GM19467 (cell line): ENCODE measurements around the gene CCDC97.
"Not testable (repeated sequence)": the region's sequence is repeated elsewhere in the genome, so short reads cannot be mapped to it uniquely, and the experiment has no call there.

ENCODE experiments used
- ATAC-seq: cut with Tn5 transposase; IDR thresholded peaks from one replicate; pipeline ENCODE4 v1.9.1; 2021; ENCODE audit warnings: mild to moderate bottlenecking, moderate library complexity; ENCODE audit not compliant: unreplicated experiment

The CCDC97 gene

DNA sequence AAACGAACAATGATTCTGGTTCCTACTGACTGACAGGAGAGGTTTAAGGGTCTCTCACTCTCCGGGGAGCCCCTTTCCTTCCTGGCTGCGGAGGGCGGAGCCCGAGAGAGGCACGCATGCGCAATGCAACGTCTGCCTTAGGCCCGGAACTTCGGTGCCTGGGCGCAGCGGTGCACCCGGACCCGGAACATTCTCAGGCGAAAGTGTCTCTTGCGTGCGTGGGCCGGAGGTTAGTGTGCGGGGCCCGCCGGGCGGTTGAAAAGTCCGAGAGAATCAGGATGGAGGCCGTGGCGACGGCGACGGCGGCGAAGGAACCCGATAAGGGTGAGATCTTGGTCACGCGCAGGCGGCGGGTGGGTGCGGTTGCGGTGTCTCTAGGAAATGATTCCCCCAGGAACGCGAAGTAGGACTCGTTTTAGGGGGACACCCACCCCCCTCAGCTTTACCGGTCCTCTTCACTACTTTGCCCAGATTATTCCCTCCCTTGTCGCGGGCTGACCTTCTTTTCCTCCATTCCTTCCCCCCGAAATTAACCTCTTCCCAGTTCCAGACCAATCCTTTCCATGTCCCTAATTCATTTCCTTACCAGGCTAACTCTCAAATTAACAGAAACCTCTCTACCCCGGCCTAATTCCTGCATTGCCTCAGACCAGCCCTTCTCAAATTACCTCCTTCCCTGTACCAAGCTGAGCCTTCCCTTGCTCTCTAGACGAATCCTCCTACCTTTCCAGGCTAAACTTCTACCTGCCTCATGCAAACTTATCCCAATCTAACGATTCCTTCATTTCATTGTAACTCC lies at the start of gene CCDC97:
CCDC97 (plus strand) TSS at position 140 of the 799 bp plus-strand sequence; CDS start at position 279, 139 bp downstream.
- ATAC-seq, result peak; percentile 65

DNA sequence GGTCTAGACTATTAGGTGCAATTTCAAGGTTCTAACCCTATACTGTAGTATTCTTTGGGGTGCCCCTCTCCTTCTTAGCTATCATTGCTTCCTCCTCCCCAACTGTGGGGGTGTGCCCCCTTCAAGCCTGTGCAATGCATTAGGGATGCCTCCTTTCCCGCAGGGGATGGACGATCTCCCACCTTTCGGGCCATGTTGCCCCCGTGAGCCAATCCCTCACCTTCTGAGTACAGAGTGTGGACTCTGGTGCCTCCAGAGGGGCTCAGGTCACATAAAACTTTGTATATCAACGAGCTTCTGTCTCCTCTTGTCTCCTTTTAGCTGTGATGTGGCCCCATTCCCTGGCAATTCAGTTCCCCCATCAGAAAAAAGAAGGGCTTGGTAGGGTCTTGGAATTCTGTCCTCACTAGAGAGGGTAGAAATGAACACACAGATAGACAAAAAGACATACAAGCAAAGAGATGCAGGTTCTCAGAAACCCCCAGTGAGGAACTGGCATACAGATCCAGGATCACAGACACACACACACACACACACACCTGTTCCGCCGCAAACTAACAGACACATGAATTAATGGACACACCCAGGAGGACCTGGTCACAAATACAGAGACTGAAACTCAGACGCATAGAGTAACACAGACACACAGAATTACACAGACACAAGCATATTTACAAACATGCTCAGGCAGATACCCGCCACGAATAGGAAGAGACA lies 48.3 kb upstream of the CCDC97 start:
- no peak for ATAC-seq

DNA sequence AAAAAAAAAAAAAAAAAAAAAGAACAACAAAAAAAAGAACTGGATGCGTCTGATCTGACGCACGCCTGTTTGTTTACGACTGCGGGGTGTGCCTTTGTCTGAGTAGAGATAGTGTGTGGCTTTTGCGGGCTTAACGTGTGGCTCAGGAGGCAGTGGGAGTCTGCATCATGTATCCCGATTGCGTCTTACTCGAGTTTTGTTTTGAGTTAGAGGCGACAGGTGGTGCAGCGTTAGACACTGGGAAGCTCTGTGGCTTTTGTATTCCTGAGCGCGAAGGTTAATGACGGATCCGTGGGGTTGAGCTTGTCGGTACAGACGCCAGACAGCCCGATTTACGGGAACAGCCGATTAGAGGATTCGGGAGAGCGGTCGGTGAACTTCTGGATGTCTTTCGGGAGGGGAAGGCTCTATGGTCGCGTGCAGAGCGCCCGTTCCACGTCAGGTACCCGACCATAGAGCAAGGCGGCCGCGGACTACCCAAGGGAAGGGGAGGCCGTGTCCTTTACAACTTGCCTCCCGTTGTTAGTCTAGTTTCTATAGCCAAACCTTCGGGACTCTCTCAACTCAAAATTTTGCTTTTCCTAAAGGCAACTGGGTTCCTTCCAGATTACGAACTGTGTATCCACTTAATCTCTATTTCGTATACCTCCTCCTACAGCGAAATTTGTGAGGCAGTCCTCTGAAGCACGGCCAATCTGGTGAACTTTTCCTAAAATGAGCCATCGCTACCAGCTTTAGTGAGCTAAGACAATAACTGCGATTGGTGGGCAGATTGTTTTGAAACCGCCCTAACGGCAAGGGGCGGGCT lies 46.7 kb upstream of the CCDC97 start:
- peak; percentile 22 for ATAC-seq

DNA sequence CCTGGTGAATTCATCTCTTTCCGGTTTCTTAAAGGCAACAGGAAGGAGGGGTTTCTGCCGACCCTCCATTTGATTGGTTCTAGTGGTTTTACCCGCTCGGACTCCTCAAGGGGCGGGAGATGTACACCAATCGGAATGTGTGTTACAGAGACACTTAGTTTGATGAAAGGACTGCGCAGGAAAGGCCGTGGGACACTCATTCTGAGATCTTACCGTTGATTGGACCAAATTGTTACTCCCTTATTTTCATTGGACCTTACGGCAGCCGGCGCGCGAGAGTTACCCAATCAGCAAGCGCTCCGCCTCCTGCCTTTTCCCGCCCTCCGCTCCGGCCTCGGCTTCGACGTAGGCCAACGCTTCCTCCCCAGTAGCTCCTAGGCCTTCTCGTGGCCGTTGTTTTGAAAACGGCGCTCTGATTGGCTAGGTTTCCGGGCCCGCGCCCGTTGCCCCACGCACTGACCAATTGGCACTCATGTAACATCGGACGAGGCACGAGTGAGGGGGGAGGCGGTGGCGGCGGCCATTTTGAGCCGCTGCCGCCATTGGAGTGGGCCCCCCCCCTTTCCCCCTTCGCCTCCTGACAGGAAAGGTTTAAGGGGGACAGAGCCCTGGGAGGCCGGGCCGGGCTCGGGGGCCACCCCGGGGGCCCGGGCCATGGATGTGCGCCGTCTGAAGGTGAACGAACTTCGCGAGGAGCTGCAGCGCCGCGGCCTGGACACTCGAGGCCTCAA lies 46.0 kb upstream of the CCDC97 start, which contains the start of gene HNRNPUL1:
HNRNPUL1 (plus strand) TSS at position 523 of the 731 bp plus-strand sequence; CDS start at position 655, 132 bp downstream.
- ATAC-seq, result peak; percentile 58

DNA sequence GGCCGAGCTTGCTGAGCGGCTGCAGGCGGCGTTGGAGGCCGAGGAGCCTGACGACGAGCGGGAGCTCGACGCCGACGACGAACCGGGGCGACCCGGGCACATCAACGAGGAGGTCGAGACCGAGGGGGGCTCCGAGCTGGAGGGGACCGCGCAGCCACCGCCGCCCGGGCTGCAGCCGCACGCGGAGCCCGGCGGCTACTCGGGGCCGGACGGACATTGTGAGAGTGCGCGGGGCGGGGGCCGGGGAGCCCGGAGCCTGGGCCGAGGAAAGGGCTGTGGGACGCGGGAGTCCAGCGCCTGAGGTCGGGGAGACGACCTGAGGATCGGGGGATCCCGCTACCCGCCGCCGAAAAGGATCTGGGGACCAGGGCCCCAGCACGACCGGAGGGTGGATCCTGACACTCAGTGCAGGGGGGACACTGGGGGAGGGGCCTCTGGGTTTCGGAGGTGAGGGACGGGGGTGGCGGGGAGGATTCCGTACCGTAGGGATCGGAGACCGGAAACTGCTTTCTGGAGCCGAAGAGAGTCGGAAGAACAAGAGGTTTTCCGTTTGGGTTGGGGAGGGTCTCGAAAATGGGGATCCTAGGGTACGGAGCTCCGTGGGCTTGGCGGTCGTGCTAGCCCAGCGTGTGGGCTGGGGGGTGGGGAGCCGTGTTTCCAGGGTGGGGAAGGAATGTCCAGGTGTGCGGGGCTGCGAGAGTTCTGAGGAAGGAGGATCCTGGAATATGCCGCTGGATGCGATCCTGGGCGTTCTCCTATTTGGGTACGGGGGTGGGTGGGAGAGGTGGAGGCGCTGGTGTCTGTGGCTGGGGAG lies 45.2 kb upstream of the CCDC97 start:
- ATAC-seq, result no peak

DNA sequence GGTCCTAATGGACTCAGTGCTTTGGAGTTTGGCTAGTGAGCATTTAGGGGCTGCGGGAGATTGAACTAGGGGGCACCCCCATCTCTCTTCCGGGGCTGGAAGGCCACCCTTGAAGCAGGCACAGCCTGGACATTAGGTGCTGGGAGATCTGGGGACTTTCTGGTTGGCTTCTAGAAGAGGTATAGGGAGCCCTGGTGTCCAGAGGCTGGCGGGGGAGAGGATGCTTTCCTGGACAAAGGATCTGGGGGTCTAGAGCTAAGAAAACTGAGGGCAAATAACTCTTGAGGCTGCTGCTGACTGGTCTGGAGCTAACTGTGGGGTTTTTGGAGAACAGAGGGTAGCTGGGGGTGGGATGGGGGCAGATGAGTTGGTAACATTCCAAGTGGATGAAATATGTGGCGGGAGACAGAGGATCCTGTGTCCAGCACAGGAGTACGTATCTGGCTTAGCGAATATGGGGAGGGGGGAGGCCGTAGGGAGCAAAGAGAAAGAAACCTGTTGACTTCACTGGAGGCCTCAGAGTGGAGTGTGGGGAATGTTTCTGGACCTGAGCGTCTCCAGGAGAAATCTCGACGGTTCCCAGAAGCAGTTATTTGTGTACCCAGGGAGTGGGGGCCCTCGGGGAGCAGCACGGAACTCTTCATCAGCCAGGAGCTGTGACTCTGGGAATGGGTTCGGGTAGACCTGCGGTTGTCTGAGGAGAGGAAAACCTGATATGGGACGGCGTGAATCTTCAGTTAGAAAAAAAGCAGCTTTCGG lies 44.4 kb upstream of the CCDC97 start:
- ATAC-seq, result no peak

DNA sequence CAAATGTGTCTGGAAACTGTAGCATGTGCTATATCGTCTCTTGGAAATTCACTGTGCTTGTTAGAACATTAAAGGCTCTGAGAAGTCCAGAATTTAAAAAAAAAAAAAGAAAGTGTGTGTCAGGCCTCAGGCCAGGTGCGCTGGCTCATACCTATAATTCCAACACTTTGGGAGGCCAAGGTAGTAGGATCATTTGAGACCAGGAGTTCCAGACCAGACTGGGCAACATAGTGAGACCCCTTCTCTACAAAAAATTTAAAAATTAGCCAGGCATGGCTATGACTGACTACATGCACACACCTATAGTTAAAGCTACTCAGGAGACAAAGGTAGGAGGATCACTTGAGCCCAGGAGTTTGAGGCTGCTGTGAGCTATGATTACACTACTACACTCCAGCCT lies 40.9 kb upstream of the CCDC97 start:
- no peak for ATAC-seq

DNA sequence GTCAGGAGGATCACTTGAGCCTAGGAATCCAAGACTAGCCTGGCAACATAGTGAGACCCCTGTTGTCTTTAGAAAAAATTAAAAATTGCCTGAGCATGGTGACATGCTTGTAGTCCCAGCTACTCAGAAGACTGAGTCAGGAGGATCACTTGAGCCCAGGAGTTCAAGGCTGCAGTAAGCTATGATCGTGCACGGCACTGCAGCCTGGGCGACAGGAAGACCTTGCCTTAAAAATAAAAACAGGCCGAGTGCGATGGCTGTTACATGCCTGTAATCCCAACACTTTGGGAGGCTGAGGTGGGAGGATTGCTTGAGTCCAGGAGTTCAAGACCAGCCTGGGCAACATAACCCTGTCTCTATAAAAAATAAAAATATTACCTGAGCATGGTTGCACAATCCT lies 40.4 kb upstream of the CCDC97 start:
- no peak for ATAC-seq

DNA sequence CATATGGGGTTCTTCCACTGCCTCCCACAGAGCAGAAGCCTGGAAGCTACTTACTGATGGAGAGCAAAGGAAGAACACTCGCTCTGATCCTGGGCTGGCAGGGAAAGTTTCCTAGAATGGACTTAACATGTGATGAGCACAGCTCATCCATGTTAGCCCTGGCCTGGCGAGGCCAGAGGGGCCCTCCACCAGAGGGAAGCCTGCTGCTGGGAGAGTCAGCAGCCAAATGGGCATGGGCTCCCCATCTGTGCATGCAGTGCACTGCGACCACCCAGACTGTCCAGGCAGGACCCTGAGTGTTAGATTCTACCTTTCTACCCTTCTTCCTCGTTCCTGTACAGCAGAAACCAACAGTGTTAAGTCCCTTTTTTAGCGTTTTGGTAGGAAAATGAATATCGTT lies 36.9 kb upstream of the CCDC97 start:
- no peak for ATAC-seq

DNA sequence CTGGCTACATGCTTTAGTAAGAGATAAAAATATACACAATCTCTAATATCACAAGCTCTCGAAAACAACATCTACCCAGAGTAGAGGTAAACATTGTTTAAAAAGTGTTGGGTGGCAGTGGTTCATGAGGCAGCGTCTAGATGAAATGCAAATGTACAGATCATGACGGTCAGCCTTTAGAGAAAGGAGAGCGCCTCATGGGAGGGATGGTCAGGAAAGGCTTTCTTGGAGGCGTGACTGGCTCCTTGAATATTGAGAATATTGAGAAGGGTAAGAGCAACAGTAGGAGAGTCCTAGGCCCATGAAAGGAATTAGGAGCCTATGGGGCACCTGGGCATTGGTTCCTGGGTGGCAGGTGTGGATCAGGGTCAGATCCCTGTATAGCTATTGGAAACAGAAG lies 35.2 kb upstream of the CCDC97 start:
- no peak for ATAC-seq

DNA sequence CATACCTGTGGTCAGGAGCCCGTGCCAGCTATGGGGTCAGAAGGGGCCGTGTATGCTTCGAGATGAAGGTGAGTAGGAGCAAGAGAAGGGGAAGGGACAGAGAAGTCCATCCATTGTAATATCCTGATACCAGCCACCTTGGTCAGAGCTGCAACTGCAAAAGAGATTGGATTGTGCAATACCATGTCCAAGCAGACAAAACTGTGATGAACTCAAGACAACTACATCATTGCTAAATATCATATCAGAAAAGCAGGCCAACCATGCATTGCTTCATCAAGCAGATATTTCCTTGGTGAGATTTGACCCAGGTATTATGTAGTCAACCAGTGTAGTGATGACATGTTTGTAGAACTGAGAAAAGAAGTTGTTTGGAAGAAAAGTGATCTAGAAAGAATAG lies 33.7 kb upstream of the CCDC97 start:
- ATAC-seq, result no peak

DNA sequence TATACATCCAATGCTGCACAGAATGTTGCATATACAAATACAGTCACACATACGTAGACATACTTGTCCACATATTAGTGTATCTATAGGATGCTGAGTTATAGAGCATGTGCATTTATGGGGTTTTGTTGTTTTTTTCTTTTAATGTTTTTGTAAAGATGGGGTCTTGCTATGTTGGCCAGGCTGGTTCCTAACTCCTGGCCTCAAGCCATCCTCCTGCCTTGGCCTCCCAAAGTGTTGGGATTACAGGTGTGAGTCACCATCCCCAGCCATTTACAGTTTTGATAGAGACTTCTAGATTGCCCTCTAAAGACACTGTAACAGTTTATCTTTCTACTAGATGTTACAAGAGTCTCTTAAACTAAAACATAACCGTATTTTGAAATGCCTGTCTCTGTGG lies 31.5 kb upstream of the CCDC97 start:
- no peak for ATAC-seq

DNA sequence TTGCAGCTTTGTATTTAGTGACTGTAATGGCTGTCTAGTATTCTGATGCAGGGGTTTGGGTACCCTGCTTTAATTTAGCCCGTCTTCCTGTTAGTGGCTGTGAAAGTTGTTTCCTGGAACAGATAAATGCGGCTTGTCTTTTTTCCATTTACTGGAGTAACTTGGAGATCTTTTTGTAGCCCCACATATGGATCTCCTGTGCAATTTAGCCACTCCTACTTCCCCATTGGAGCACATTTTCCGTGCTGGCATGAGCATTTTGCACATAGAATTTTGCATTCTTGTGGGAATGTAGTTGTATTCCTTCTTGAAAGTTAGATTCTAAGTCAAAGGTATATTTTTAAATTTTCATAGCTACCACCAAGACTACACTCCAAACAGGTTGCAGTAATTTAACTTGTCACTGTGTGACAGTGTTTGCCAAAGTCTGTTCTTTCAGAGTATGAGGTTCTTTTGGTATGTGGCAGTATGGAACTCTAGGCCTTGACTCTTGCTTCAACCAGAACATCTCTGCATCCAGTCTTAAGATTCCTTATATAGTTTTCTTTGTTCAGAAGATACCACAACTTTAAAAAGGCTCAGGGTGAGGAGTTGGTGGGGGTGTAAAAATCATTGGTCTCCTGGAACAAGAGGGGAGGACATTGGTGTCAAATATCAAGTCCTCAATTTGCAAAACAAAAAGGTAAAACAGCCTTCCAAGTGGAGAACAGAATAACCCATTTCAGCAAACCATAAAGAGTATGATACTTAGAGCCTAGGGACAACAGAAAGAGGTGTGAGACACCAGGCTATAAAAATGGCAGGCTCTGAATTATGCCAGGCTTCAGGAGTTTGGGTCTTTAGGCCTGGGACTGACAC lies 21.1 kb upstream of the CCDC97 start:
- no peak for ATAC-seq

DNA sequence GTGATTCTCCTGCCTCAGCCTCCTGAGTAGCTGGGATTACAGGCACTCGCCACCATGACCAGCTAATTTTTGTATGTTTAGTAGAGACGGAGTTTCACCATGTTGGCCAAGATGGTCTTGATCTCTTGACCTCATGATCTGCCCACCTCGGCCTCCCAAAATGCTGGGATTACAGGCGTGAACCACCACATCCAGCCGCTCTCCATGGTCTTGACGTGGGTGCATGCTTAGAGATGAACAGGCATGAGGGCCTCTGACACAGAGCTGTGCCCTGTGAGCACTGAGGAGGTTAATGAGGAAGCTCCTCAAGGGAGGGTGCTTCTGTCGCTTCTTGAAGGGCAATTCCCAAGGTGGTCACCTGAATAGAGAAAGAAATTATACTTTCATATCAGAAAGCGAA lies 20.2 kb upstream of the CCDC97 start:
- not testable (repeated sequence) for ATAC-seq

DNA sequence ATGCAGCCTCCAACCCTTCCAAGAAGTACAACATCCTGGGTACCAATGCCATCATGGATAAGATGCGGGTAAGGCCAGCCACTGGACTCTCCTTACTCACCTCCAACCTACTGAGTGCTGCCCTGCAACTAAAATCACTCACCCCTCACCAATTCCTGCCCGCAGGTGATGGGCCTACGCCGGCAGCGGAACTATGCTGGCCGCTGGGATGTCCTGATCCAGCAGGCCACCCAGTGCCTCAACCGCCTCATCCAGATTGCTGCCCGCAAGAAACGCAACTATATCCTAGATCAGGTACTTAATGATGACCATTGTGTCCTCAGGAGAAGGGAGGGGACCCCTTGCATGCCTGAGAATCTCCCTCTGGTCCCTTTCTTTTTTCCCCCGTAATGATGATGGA lies 15.6 kb upstream of the CCDC97 start:
- no peak for ATAC-seq

DNA sequence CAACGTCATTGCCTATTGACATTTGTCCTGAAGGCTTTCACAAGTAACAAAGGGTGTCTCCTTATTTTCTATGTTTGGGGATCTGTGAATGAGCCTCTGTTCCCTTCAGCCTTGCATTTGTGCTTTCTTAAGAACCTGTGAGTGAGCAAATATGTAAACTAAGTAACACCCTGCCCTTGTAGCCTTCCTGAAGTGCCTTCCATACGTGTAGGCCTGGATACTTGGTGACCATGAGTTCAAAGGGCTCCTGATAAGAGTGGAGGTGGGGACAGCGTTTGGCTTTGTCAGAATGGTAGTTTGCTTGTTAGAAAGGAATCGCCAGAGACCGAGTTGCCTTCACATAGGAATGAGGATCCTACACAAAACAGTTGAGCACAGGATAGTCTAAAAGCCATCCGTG lies 14.5 kb upstream of the CCDC97 start:
- no peak for ATAC-seq

DNA sequence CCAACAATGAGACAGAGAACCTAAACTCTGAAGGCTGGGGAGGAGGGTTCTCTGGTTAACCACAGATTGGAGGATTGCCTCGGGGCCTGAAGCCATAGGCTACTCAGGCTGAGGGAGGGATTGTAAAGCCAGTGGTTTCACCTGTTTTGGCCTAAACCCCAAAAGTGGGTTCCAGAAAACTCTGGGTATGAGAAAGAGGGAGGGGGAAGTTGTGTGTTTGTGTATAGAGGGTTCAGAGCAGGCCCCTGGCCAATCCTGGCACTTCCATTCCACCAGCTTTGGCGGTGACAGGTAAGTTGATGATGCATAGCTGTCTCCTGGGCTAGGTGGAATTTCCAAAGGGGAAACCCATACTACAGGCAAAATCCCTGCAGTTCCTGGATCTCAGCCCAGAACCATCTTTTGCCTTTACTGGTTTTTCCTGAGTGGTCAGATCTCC lies 13.5 kb upstream of the CCDC97 start:
- ATAC-seq, result no peak
